PC-3 (cell line): Measurements from ENCODE around the gene CBX1. TPM values are rescaled to one million over a fixed set of nuclear protein-coding genes. Genes with fewer than 3 reads are reported as not detected.
"Not testable (repeated sequence)": the region's sequence is repeated elsewhere in the genome, so short reads cannot be mapped to it uniquely, and the experiment has no call there.

Experiments used
- ATAC-seq: fragments of 200-7000 bp; cut with Tn5 transposase; 2 replicates; pipeline ENCODE4 v1.9.1; 2020; ENCODE audit warnings: mild to moderate bottlenecking, moderate library complexity
- BruUV-seq: library from RNA; stranded (reverse); fragments of 400-500 nt; replicated peaks from 2 replicates; lab custom pipeline; 2021; lab: Mats Ljungman, UMichigan
- CTCF ChIA-PET: fragments of 300-600 bp; sonication (Branson Sonifier 250); formaldehyde crosslinking; loops from one replicate; lab custom pipeline; 2022; ENCODE audit warnings: antibody characterized with exemption; lab: Charles Lee
- POLR2A ChIA-PET: fragments of 300-600 bp; sonication (Branson Sonifier 250); formaldehyde crosslinking; loops from one replicate; lab custom pipeline; 2022; ENCODE audit warnings: antibody characterized with exemption; ENCODE audit not compliant: unreplicated experiment; lab: Charles Lee
- DNase-seq: peaks from one replicate; pipeline ENCODE4 v3.0.0-alpha.2; 2015
- H2AFZ ChIP-seq: fragments of 300-600 bp; sonication (generic); 2 replicates; pipeline ENCODE4 v1.6.0; 2016; ENCODE audit warnings: antibody characterized with exemption, low read length
- H3F3A ChIP-seq: fragments of 300-600 bp; sonication (generic); one replicate; pipeline ENCODE4 v1.6.0; 2017; ENCODE audit warnings: antibody characterized with exemption, low read length, control low read depth, mild to moderate bottlenecking; ENCODE audit not compliant: unreplicated experiment
- H3K27ac ChIP-seq: fragments of 300-600 bp; sonication (generic); 2 replicates; pipeline ENCODE4 v1.5.1; 2016; ENCODE audit warnings: mild to moderate bottlenecking, low read length
- H3K27me3 ChIP-seq: fragments of 300-600 bp; sonication (generic); 2 replicates; pipeline ENCODE4 v1.6.1; 2016; ENCODE audit warnings: low read length, mixed read lengths
- H3K36me3 ChIP-seq: fragments of 300-600 bp; sonication (generic); 2 replicates; pipeline ENCODE4 v1.6.1; 2016; ENCODE audit warnings: low read depth, mixed run types, low read length, mixed read lengths
- H3K4me1 ChIP-seq: fragments of 300-600 bp; sonication (generic); 2 replicates; pipeline ENCODE4 v1.5.1; 2016; ENCODE audit warnings: low read length; ENCODE audit not compliant: insufficient read depth
- H3K4me2 ChIP-seq: fragments of 300-600 bp; sonication (generic); 2 replicates; pipeline ENCODE4 v1.6.0; 2016; ENCODE audit warnings: low read length
- H3K4me3 ChIP-seq: fragments of 300-600 bp; sonication (generic); 2 replicates; pipeline ENCODE4 v1.5.1; 2016; ENCODE audit warnings: mild to moderate bottlenecking, low read length, mixed read lengths
- H3K79me2 ChIP-seq: fragments of 300-600 bp; sonication (generic); 2 replicates; pipeline ENCODE4 v1.6.1; 2017; ENCODE audit warnings: low read length, mixed read lengths
- H3K9ac ChIP-seq: fragments of 300-600 bp; sonication (generic); 2 replicates; pipeline ENCODE4 v1.6.0; 2016; ENCODE audit warnings: mild to moderate bottlenecking, low read length
- H3K9me2 ChIP-seq: fragments of 300-600 bp; sonication (generic); replicated peaks from 2 replicates; pipeline ENCODE4 v1.6.1; 2016; ENCODE audit warnings: mixed run types, low read length, mixed read lengths
- H3K9me3 ChIP-seq: fragments of 300-600 bp; sonication (generic); 2 replicates; pipeline ENCODE4 v1.6.1; 2016; ENCODE audit warnings: low read length, mixed read lengths
- H4K20me1 ChIP-seq: fragments of 300-600 bp; sonication (generic); 2 replicates; pipeline ENCODE4 v1.6.1; 2016; ENCODE audit warnings: low read length, mixed read lengths
- EZH2 ChIP-seq: fragments of 300-600 bp; sonication (generic); IDR thresholded peaks from one replicate; pipeline ENCODE4 v1.6.1; 2017; ENCODE audit warnings: antibody characterized with exemption, mild to moderate bottlenecking, low read length; ENCODE audit not compliant: unreplicated experiment
- EZH2phosphoT487 ChIP-seq: fragments of 300-600 bp; sonication (generic); IDR thresholded peaks from 2 replicates; pipeline ENCODE4 v1.6.1; 2018; ENCODE audit warnings: mild to moderate bottlenecking, antibody characterized with exemption, low read length, borderline replicate concordance
- intact Hi-C: fragments of 100-400 bp; cut with micrococcal nuclease; formaldehyde crosslinking; loops from 2 replicates; pipeline ENCODE4 v1.9.0; 2023
- total RNA-seq: library from RNA; depleted of rRNA; stranded (reverse); fragments of >200 nt; gene quantifications from 2 replicates; pipeline ENCODE4 v1.2.3, GENCODE V29; 2014
- TF ChIP-seq, protein P1 (sequence below): fragments of 300-600 bp; sonication (generic); conservative IDR thresholded peaks from 2 replicates; pipeline ENCODE4 v1.5.1; 2017; ENCODE audit warnings: antibody characterized with exemption, low read depth, mild to moderate bottlenecking, low read length

CBX1 gene
- total RNA-seq, 1 experiment from 2014 or later: 119 TPM

DNA sequence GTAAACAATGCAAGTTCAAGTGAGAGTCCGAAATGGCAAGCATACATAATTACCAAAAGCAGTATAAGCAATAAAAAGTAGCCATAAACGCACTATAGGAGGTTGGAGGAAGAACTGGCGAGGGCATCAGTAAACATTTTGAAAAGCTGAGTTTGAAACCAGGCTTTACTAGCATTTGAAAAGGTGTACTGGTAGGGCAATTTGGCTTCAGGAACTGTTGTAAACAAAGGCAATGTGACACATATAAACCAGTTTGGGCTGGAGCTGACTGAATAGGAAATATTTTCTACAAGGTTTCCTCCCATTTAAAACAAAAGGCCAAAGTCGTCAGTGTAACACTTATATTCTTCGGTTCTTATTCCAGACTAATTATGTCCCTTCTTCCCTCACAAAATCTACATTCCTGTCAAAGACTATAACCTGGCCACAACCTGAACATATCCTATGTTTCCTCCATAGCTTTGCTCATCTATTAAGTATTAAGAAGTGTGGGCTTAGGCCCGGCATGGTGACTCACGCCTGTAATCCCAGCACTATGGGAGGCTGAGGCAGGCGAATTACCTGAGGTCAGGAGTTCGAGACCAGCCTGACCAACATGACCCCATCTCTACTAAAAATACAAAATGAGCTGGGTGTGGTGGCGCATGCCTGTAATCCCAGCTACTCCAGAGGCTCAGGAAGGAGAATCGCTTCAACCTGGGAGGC, 7.8 kb downstream of the CBX1 start:
- Histone ChIP-seq H3K4me1 (no peaks in the 10 kb centered on the region; the same call in 1 of the 2 replicates), H3K9me3 (no peaks in the 10 kb centered on the region), H3K36me3 (peaks cover 25% of the 10 kb centered on the region; the same call in 1 of the 2 replicates), H2AFZ (no peak overlapping the region), H3K4me3 (no peak overlapping the region), H3K27ac (no peak overlapping the region), H3K9me2 (no peaks in the 10 kb centered on the region), H3K27me3 (no peaks in the 10 kb centered on the region), H3F3A (no peaks in the 10 kb centered on the region), H3K9ac (no peak overlapping the region), H4K20me1 (peaks cover 26% of the 10 kb centered on the region), H3K4me2 (no peak overlapping the region), H3K79me2 (peaks cover 100% of the 10 kb centered on the region)
- intact Hi-C loops: no loop called here
- ATAC-seq: no peak
- TF ChIP-seq EZH2phosphoT487: no peak
- TF ChIP-seq, protein P1, sequence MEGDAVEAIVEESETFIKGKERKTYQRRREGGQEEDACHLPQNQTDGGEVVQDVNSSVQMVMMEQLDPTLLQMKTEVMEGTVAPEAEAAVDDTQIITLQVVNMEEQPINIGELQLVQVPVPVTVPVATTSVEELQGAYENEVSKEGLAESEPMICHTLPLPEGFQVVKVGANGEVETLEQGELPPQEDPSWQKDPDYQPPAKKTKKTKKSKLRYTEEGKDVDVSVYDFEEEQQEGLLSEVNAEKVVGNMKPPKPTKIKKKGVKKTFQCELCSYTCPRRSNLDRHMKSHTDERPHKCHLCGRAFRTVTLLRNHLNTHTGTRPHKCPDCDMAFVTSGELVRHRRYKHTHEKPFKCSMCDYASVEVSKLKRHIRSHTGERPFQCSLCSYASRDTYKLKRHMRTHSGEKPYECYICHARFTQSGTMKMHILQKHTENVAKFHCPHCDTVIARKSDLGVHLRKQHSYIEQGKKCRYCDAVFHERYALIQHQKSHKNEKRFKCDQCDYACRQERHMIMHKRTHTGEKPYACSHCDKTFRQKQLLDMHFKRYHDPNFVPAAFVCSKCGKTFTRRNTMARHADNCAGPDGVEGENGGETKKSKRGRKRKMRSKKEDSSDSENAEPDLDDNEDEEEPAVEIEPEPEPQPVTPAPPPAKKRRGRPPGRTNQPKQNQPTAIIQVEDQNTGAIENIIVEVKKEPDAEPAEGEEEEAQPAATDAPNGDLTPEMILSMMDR: no peak
- CTCF ChIA-PET: interaction anchor here (0.7 kb wide), 1 partner anchor 14 kb away, joined by 8 read pairs; no protein-coding TSS in a partner anchor
- POLR2A ChIA-PET: no interaction called here
- no peak for DNase-seq
- no TSS peak for BruUV-seq

- Histone ChIP-seq H3F3A (peaks cover 3% of the 10 kb centered on the region), H3K9me2 (no peaks in the 10 kb centered on the region), H3K9me3 (no peaks in the 10 kb centered on the region), H3K4me1 (no peaks in the 10 kb centered on the region), H3K79me2 (peaks cover 91% of the 10 kb centered on the region), H3K4me3 (no peak overlapping the region), H3K27ac (no peak overlapping the region), H2AFZ (no peak overlapping the region), H3K27me3 (no peaks in the 10 kb centered on the region), H3K36me3 (peaks cover 2% of the 10 kb centered on the region; the same call in 1 of the 2 replicates), H3K9ac (no peak overlapping the region), H3K4me2 (no peak overlapping the region), H4K20me1 (peaks cover 17% of the 10 kb centered on the region)
- intact Hi-C loops: no loop called here
- TF ChIP-seq EZH2: no peak
- TF ChIP-seq, protein P1: no peak
- no peak for TF ChIP-seq EZH2phosphoT487
- no peak for ATAC-seq
- DNase-seq: no peak
- ChIA-PET CTCF (interaction anchor here (0.7 kb wide), 1 partner anchor 1351 kb away, joined by 3 read pairs; no protein-coding TSS in a partner anchor), POLR2A (interaction anchor here (0.6 kb wide), 1 partner anchor 53 kb away, joined by 6 read pairs; no protein-coding TSS in a partner anchor)
- BruUV-seq: no TSS peak
Measured at GRCh38 chr17:48084932-48085331, 16.3 kb downstream of the CBX1 start.

DNA sequence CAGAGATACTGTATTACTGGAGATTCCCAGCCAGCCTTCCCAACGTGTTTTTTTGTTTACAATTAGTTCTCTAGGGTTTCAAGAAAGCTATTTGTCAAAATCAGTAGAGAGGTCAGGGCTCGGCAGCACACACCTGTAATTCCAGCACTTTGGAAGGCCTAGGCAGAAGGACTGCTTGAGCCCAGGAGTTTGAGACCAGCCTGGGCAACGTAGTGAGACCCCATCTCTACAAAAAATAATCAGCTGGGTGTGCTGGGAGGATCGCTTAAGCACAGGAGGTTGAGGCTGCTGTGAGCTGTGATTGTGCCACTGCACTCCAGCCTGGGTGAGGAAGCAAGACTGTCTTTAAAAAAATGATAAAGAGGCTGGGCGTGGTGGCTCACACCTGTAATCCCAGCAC, 19.4 kb downstream of the CBX1 start:
- Histone ChIP-seq H3K27me3 (no peaks in the 10 kb centered on the region), H3K9me2 (no peaks in the 10 kb centered on the region), H3K36me3 (peaks cover 2% of the 10 kb centered on the region), H3K4me3 (no peak overlapping the region), H3K27ac (no peak overlapping the region), H2AFZ (no peak overlapping the region), H3K9ac (no peak overlapping the region), H3F3A (peaks cover 3% of the 10 kb centered on the region), H3K4me1 (no peaks in the 10 kb centered on the region), H3K4me2 (no peak overlapping the region), H3K9me3 (no peaks in the 10 kb centered on the region), H4K20me1 (peaks cover 21% of the 10 kb centered on the region), H3K79me2 (peaks cover 90% of the 10 kb centered on the region)
- TF ChIP-seq EZH2: no peak
- TF ChIP-seq EZH2phosphoT487: no peak
- DNase-seq: no peak
- ChIA-PET CTCF (interaction anchor here (0.7 kb wide), 1 partner anchor 807 kb away, joined by 3 read pairs; no protein-coding TSS in a partner anchor), POLR2A (no interaction called here)
- no TSS peak for BruUV-seq
- no peak for ATAC-seq
- intact Hi-C loops: no loop called here

GRCh38 chr17:48077152-48077551, 24.1 kb downstream of the CBX1 start:
- CTCF ChIA-PET, H2AFZ ChIP-seq, H3K9me3 ChIP-seq, H3K9ac ChIP-seq, H3K4me3 ChIP-seq, H3K27ac ChIP-seq, H3K27me3 ChIP-seq, intact Hi-C loops, H3K4me2 ChIP-seq, DNase-seq, BruUV-seq, ATAC-seq, H3K4me1 ChIP-seq, H3F3A ChIP-seq, H4K20me1 ChIP-seq, H3K9me2 ChIP-seq, POLR2A ChIA-PET: not testable (repeated sequence)
- H3K36me3 ChIP-seq: peaks cover 39% of the 10 kb centered on the region
- H3K79me2 ChIP-seq: peaks cover 51% of the 10 kb centered on the region
